Stromal cell of bone marrow (primary cell): ENCODE data around the gene KCNJ6.
A peak's percentile ranks its signal among the peaks of the same experiment; 100 is the strongest.

Source experiments
- DNase-seq: peaks from one replicate; pipeline ENCODE4 v3.0.0-alpha.2; 2012; ENCODE audit warnings: low read depth

Gene KCNJ6

DNA sequence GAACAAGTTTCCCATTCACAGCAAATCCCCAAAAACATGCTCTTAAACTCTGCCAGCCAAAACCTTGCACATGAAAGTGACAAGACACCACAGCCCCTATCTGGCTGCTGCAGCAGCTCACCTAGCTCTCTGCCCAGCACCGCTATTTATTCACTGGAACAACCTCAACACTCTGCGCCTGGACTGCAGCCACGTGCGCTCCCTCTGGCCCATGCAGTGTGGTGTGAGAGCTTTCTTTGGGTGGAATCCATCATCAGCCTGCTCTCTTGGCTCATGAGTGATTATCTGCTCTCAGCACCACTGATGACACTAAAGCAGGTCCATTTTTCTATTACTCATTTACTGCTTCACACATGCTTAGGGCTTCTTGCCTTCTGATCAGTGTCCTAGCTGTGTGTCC lies 11.4 kb downstream of the KCNJ6 start:
- no peak for DNase-seq

DNA sequence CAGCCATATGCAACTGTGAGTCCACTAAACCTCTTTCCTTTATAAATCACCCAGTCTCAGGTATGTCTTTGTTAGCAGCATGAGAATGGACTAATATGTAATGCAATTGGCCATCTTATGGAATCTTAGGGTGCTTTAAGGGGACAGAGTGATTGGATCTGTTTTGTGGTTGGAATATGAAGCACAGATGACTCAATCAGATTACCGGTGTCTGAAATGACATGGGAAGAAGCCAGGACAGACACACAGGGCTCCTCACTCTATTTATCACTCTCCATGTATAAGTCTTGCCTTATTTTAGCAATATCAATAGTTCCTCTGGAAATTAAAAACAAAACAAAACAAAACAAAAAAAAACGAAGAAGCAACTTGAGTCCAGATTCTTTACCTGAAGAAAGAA lies 12.9 kb downstream of the KCNJ6 start:
- DNase-seq, result no peak

GRCh38 chr21:37899146-37899545 lies 17.1 kb downstream of the KCNJ6 start:
- no peak for DNase-seq

DNA sequence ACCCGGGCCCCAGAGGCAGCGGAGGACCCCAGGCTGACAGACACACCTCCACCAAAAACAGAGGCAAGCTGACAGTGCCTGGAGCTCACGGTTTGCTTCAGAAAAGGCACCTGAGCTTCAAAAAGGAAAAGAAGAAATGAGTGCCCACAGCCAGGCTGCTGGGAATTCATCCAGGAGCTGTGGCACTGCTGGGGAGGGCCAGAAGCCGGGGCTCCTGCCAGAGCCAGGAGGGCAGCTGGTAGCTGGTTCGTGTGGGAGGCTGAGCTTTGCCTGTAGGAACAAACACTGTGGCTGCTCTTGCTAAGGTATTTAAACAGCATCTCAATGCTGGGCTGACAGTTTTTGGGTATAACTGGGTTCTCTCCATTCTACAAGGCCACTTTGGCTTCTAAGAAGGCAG lies 19.5 kb downstream of the KCNJ6 start:
- no peak for DNase-seq

DNA sequence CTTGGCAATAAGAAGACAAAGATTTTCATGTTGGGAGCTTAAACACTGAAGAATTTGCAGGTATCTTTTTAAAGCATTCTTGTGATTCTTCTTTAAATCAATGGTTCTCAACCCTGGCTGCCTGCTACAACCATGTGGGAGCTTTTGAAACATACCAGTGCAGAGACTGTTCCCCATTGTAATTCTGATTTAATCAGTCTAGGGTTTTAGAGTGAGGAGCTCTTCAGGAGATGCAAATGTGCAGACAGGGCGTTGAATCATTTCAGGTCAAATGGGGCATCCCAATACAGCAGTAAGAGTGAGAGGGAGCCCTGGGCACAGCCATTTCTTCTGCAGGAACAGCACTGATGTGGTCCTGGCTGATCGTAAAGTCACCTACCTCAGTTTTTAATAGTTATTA lies 24.3 kb downstream of the KCNJ6 start:
- no peak for DNase-seq

DNA sequence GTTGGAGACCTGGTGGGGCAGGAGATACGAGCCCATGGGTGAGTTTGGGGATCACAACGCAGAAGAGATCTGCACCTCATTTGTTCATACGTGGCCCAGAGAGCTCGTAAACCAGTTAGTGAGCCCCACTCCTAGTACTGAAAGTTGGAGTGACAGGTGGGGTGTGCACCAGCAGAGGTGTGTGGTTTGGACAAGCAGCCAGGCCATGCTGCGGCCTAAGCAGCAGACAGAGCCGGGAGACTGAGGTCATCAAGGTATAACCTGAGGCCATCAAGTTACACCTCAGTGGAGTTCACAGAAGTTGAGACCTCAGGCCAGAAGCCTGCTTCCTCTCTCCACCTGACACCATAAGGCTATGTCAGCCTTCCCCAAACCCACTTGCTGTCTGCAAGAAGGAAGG lies 27.6 kb downstream of the KCNJ6 start:
- no peak for DNase-seq

DNA sequence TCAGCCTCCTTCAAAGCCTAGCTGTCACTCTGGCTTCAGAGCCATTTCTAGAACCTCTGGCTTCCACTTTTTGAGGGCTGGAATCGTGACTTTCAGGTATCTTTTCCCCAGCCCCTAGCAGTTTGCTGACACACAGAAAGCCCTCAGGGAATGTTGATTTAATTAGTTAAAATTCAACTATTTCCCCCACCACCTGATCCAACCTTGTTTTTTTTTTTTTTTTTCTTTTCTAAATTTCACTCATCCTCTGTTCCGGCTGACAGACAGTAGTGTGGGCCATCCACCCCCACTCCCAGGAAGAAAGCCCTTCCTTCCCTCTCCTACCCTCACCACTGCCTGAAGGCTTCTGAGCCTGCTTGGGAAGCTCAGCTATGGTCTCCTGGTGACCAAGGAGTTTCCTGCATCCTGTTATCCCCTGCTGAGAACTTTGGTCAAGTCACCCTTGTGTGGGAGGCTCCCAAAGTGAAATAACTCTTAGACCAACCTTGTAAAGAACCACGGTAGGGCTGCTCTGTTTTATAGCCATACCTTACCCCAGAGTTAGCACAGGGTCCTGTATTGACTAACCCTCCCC lies 29.4 kb downstream of the KCNJ6 start:
- DNase-seq, result no peak

- no peak for DNase-seq
Observed at GRCh38 chr21:37886120-37886519, 30.1 kb downstream of the KCNJ6 start.

DNA sequence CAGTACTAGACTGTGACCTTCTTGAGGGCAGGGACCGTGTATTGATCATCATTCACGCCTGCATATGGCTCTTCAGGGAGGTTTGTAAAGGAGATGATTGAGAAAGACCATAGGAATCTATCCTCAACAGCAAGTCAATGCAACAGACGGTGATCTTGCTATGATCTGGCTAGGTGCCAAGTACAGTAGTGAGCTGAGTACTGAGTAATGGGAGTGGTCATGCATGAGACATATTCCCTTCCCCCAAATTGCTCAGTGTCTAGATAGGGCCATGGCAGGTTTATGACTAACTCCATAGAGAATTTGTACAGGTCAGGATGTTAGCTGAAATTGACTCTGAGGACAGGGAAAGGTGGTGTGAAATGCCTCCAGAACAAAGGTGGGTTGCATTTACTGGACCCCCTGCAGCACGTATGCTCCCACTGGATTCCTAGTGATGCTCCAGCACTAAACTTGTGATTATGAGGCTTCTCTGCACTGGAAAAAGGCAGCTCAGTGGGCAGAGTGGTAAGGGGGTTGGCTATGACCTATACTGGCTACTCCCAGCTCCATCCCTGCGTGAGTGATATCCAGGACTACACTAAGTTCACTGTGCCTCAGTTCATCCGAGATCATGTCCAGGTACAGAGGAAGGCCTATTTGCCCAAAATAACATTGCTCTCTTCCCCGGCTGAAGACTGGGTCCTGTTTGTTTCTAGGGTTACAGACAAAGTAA lies 37.2 kb downstream of the KCNJ6 start:
- DNase-seq, result no peak

DNA sequence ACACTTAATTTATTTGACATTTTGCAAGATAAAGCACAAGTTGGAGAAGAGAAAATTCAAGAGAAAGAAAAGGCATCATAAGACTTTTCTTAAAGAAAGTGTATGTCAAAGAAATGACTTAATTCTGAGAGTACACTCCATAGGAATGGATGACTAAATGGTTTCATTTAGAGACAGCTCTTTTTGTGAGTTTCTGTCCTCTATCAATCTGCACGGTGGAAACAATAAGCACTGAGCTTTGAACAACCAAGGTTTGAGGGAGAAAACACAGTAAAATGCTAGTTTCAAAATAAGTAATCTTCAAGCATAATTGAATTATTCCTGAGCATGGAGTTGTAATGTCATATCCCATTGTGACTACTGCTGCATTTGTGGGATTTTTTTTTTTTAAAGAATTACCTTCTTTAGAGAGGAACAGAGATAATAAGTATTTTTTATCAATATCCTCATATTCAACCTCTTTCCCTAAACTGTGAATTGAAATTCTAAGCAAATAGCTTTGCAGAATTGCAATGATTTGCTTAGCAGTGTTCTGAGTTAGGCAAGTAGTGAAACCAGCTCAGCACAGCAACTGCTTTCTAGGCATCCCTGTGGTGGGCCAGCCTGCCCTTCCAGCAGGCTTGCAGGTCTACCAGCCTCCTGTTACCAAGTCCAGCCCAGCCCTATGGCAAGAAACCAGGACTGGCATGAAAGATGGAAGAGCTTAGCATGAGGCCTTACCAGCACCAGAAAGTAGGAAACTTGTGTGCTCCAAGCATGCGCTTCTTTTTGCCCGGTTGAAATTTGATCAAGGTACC lies 38.2 kb downstream of the KCNJ6 start:
- no peak for DNase-seq

- DNase-seq, result no peak
Observed at GRCh38 chr21:37877171-37877570, 39.1 kb downstream of the KCNJ6 start.

- DNase-seq, result no peak
Observed at GRCh38 chr21:37876561-37876960, 39.7 kb downstream of the KCNJ6 start.

GRCh38 chr21:37874904-37875780 lies 41.1 kb downstream of the KCNJ6 start:
- no peak for DNase-seq

DNA sequence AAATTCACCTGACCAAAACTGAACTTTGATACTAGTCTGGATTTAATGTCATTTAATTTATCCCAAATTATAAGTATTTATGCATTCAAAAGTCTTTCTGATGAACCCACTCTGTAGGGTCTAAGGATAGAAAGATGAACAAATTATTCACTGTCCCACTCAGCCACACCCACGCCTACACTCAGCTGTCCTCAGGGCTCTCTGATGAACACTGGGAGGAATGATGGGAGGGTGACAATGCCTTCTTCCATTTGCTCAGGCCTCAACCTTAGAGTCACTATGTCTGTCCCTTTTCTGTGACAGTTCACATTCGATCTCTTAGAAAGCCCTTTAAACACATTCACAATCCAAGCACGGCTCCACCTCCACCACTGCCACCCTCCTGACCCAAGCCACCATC lies 41.8 kb downstream of the KCNJ6 start:
- DNase-seq, result no peak

- no peak for DNase-seq
Observed at GRCh38 chr21:37873655-37874054, 42.6 kb downstream of the KCNJ6 start.

- DNase-seq, result peak; percentile 55
Observed at GRCh38 chr21:37871121-37871862, 45.0 kb downstream of the KCNJ6 start.

DNA sequence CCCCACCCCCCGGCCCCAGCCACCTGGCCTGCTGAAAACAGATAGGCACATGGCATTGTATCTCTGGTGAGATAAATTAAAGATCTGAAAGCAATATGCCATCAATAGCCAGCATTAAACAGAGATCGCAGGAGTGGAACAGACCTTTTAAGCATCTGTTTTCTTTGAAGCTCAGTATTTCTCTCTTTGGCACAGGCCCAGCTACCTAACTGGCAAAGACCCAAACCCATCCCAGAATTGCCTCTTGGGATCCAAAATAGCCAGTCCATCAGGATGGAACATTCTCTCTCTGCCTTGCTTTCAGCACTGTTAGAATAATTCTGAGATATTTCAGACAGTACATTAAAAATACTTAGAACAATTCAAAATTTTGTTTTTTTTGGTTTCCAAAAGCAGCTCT lies 46.0 kb downstream of the KCNJ6 start:
- no peak for DNase-seq

- DNase-seq, result no peak
Observed at GRCh38 chr21:37869661-37870060, 46.6 kb downstream of the KCNJ6 start.

DNA sequence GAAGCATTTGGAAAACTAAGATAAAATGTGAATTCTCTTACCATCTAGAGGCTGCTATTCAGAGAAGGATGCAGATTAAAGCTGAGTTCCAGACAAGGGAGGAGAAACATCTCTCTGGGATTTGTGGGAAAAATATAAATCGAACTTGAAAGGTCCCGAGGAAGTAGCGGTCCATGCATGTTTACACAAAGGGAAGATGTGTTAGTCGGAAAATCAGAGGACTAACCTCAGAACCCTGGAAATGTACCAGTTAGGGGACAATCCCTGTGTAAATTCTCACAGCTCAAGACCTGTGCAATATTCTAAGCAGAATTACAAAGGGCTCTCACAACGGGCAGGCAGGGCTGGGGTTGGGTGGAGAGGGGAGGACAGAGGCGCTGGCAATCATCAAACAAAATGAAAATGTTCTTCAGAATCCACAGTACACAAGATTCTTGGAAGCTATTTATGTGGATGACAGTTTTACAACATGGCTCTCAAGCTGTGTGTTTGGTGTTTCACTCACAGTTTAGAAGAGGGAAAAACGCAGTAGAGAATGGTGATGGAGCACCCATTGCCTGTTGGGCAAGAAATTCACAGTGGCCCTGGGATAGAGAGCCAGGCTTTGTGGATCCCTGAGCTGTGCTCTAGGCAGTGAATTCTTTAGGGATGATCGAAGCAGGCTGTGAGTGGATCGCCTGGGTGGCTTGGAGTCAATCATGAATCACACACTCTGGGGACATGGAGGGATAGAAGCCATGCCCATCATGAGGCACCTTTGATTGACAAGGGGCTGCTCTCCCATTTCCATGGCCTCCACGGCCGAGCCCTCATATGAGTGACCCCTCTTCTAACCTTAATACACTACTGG lies 47.6 kb downstream of the KCNJ6 start:
- DNase-seq, result peak; percentile 52

- no peak for DNase-seq
Observed at GRCh38 chr21:37866027-37866426, 50.2 kb downstream of the KCNJ6 start.

DNA sequence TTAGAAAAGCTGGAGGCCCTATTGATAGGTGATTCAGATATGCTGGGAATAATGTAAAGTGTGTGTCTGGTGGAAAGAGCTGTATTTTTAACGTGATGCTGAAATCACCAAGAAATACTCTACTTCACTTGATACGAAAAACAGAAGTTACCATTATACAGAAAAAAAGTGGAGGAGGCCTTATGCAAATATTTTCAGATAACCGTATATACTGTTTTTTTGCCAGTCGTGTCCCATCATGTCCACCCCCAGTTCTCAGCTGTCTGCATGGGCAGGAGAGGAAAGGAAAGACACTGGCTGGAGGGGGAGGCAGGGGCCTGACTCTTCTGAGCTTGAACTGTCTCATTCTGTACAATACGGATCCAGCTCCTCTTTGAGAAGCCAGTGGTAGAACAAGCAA lies 51.1 kb downstream of the KCNJ6 start:
- DNase-seq, result no peak
